ENCODE data around the gene ASIC4. TPM values are rescaled to one million over a fixed set of nuclear protein-coding genes. Genes with fewer than 3 reads are reported as not detected.

ASIC4 gene
- total and polyA plus RNA-seq, 2 of the 13 experiments (the other 11 are each of a cell fraction or from before 2014, with no cell fraction given): 0.03 TPM; not detected in 1

DNA sequence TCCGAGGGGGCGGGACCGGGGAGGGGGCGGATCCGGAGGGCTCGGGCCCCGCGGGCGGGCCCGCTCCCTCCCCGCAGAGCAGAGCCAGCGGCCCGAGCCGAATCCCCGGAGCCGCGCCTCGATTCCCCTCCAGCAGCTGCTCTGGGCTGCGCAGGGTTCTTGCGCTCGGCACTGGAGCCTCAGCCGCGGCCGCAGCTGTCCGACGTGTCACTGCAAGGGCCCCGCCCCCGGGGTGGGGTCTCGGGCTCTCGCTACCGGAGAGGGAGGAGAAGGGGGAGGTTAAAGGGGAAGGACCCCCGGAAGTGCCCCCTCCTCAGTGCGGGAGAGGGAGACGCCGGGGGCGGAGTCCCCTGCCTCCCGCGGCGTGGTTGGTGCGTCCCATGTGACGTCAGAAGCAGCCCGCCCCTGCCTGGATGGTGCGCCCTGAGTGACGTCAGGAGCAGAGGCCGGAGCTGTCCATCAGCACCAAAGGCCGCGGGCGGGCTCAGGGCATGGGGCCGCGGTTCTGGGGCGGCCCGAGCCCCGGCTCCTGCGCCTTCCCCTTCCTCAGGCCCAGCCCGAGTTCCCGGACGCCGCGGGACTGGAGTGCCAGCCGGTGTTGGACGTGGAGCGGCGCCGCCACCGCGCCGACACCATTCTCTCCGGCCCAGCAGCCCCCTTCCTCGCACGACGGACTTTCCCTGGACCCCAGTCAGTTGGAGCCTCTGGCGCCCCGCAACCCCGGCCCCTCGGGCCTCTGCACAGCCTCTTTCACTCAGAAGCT is 29.5 kb downstream of the ASIC4 start, which contains the start of the genes CHPF and TMEM198 (continued):
- TF ChIP-seq, protein P1, sequence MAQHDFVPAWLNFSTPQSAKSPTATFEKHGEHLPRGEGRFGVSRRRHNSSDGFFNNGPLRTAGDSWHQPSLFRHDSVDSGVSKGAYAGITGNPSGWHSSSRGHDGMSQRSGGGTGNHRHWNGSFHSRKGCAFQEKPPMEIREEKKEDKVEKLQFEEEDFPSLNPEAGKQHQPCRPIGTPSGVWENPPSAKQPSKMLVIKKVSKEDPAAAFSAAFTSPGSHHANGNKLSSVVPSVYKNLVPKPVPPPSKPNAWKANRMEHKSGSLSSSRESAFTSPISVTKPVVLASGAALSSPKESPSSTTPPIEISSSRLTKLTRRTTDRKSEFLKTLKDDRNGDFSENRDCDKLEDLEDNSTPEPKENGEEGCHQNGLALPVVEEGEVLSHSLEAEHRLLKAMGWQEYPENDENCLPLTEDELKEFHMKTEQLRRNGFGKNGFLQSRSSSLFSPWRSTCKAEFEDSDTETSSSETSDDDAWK (CRISPR knock-in tag; IDR thresholded peaks at IDR 0.05): no peak
- 0 out of 2 replicates have a peak, but pooled peaks have one; percentile 22 for TF ChIP-seq PRMT3 (CRISPR knock-in tag; IDR thresholded peaks at IDR 0.05; ENCODE audit: borderline replicate concordance, low read depth)
- TF ChIP-seq, protein P2, sequence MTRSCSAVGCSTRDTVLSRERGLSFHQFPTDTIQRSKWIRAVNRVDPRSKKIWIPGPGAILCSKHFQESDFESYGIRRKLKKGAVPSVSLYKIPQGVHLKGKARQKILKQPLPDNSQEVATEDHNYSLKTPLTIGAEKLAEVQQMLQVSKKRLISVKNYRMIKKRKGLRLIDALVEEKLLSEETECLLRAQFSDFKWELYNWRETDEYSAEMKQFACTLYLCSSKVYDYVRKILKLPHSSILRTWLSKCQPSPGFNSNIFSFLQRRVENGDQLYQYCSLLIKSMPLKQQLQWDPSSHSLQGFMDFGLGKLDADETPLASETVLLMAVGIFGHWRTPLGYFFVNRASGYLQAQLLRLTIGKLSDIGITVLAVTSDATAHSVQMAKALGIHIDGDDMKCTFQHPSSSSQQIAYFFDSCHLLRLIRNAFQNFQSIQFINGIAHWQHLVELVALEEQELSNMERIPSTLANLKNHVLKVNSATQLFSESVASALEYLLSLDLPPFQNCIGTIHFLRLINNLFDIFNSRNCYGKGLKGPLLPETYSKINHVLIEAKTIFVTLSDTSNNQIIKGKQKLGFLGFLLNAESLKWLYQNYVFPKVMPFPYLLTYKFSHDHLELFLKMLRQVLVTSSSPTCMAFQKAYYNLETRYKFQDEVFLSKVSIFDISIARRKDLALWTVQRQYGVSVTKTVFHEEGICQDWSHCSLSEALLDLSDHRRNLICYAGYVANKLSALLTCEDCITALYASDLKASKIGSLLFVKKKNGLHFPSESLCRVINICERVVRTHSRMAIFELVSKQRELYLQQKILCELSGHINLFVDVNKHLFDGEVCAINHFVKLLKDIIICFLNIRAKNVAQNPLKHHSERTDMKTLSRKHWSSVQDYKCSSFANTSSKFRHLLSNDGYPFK (CRISPR knock-in tag; IDR thresholded peaks at IDR 0.05; ENCODE audit: borderline replicate concordance): peak; percentile 59; the same call in 1 of the 2 replicates
- peak; percentile 96 for TF ChIP-seq HIVEP1 (CRISPR knock-in tag; IDR thresholded peaks at IDR 0.05)
- peak; percentile 32; the same call in 1 of the 2 replicates for TF ChIP-seq STAG1 (CRISPR knock-in tag; IDR thresholded peaks at IDR 0.05)
- TF ChIP-seq, protein P3, sequence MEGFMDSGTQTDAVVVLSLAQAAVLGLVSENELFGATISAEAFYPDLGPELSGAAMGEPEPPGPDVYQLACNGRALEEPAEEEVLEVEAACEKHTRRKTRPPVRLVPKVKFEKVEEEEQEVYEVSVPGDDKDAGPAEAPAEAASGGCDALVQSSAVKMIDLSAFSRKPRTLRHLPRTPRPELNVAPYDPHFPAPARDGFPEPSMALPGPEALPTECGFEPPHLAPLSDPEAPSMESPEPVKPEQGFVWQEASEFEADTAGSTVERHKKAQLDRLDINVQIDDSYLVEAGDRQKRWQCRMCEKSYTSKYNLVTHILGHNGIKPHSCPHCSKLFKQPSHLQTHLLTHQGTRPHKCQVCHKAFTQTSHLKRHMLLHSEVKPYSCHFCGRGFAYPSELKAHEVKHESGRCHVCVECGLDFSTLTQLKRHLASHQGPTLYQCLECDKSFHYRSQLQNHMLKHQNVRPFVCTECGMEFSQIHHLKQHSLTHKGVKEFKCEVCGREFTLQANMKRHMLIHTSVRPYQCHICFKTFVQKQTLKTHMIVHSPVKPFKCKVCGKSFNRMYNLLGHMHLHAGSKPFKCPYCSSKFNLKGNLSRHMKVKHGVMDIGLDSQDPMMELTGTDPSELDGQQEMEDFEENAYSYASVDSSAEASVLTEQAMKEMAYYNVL (CRISPR knock-in tag; IDR thresholded peaks at IDR 0.05; ENCODE audit: borderline replicate concordance): no peak
- TF ChIP-seq, protein P4, sequence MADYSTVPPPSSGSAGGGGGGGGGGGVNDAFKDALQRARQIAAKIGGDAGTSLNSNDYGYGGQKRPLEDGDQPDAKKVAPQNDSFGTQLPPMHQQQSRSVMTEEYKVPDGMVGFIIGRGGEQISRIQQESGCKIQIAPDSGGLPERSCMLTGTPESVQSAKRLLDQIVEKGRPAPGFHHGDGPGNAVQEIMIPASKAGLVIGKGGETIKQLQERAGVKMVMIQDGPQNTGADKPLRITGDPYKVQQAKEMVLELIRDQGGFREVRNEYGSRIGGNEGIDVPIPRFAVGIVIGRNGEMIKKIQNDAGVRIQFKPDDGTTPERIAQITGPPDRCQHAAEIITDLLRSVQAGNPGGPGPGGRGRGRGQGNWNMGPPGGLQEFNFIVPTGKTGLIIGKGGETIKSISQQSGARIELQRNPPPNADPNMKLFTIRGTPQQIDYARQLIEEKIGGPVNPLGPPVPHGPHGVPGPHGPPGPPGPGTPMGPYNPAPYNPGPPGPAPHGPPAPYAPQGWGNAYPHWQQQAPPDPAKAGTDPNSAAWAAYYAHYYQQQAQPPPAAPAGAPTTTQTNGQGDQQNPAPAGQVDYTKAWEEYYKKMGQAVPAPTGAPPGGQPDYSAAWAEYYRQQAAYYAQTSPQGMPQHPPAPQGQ (CRISPR knock-in tag; IDR thresholded peaks at IDR 0.05; ENCODE audit: borderline replicate concordance): no peak
- TF ChIP-seq, protein P5, sequence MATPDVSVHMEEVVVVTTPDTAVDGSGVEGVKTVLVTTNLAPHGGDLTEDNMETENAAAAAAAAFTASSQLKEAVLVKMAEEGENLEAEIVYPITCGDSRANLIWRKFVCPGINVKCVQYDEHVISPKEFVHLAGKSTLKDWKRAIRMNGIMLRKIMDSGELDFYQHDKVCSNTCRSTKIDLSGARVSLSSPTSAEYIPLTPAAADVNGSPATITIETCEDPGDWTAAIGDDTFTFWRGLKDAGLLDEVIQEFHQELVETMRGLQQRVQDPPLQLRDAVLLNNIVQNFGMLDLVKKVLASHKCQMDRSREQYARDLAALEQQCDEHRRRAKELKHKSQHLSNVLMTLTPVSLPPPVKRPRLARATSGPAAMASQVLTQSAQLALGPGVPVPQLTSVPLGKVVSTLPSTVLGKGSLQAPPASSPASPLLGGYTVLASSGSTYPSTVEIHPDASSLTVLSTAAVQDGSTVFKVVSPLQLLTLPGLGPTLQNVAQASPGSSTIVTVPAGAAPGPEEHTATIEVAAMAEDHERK (CRISPR knock-in tag; IDR thresholded peaks at IDR 0.05; ENCODE audit: low read depth): 0 out of 2 replicates have a peak, but pooled peaks have one; percentile 52
- peak; percentile 95 for TF ChIP-seq ZNF761 (CRISPR knock-in tag; conservative IDR thresholded peaks at IDR 0.05)
- TF ChIP-seq ZNF790 (CRISPR knock-in tag; IDR thresholded peaks at IDR 0.05; ENCODE audit: borderline replicate concordance): peak; percentile 55; the same call in 1 of the 2 replicates
- TF ChIP-seq TRIM24 (CRISPR knock-in tag; IDR thresholded peaks at IDR 0.05): no peak
- peak; percentile 97 for TF ChIP-seq SIN3A (IDR thresholded peaks at IDR 0.05; ENCODE audit: borderline replicate concordance, low read depth, low read length)
- no peak for TF ChIP-seq MIXL1 (CRISPR knock-in tag; IDR thresholded peaks at IDR 0.05)
- TF ChIP-seq ZFP37 (CRISPR knock-in tag; IDR thresholded peaks at IDR 0.05; ENCODE audit: borderline replicate concordance): peak; percentile 95; the same call in 1 of the 2 replicates

All from HepG2 (cell line).